ENCODE data around the gene AP1B1. TPM values are rescaled to one million over a fixed set of nuclear protein-coding genes. Genes with fewer than 3 reads are reported as not detected.

The AP1B1 gene
- total and polyA plus RNA-seq, 2 of the 8 experiments (the other 6 are each of a cell fraction or from before 2014, with no cell fraction given), result 64.2 to 86.8 TPM

DNA sequence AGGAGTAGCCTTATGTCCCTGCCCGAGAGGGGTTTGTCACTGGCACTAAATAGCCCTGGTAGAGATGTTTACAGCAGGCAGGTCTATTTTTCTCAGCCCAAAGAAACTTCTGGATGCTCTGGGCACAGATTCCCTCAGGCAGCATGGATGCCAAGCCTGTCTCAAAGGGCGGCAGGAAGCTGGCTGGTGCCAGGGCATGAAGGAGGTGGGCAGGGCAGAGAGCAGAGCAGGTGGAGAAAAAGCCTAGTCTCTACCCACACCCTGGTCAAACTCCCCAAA is 86.0 kb downstream of the AP1B1 start (continued):
- TF ChIP-seq SAP30 (IDR thresholded peaks at IDR 0.05; ENCODE audit: insufficient read depth, insufficient replicate concordance, low read length) (no peak), RFX5 (IDR thresholded peaks at IDR 0.05; ENCODE audit: borderline replicate concordance, low read depth, low read length) (no peak)

Measured in H1 (cell line).